Measurements from ENCODE around the gene PHC1.
"Not testable (repeated sequence)": the region's sequence is repeated elsewhere in the genome, so short reads cannot be mapped to it uniquely, and the experiment has no call there.

The PHC1 gene

DNA sequence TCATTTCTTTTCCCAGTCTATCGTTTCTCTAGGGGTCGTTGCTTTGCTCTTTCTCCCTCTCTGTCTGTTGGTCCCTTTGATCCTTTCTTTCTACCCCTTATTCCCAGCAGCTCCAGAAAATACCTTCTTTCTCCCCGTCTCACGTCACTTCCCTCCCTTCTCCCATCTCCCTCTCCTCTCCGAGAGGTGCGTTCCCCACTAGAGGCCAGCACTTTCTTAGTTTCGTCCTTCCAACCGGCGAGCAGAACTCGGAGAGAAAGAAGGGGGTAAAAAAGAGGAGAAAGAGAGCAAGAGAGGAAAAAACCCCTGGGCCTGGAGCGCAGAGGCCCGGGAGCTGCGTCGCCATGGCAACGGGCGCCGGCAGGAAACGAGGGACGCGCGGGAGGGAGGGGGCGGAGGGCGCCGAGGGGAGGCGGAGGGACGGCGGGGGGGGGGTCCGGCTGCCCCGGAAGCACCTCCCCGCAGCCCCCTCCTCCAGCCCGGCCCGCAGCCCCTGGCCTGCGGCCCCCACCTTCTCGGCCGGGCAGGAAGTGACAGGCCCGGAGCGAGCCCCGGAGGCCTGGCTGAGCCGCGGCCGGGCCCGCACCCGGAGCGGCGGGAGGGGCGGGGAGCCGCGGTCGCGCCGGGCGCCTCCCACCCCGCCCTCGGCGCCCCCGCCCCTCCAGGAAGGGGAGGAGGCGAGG, at the start of gene PHC1:
Gene PHC1, plus strand, starts transcription at position 477 of the 683 bp plus-strand sequence. CDS start 3,169 bp downstream, outside the sequence.
- peak; percentile 53 to 78 for DNase-seq (ENCODE audit: low read depth in 2 of 2)

DNA sequence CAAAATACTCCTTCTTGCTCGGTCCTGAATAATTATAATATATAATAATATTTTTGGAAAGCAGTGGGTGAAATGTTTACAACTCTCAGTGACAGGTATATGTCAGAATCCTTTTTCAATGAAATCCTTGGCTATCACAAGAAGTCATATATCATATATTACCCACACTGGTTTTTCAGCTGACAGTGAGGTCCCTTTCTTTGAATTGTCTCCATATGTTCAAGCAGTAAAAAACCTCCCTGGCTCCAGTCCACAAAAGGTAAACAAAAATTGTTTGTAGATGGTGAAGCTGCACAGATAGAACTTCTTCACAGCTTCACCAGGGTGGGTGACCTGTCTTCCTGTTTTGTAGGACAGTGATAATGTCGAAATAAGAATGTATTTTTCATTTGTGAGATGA, 47.9 kb upstream of the PHC1 start:
- DNase-seq (ENCODE audit: low read depth in 2 of 2): no peak

DNA sequence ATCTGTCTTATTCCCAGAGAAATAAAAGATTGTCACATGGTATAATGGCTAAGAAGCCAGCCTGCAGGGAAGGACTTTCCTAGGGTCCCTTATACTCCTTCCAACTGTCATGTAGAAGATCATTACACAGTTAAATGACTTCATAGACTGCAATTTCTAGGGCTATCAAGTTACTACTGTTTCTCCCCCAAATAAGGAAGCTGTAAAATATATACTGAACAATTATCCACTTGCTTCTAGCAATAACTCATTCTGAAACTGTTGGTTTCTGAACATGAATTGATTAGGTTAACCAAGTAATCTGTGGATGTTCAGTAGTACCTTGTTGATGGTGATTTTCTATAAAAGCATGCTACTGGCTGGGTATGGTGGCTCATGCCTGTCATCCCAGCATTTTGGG, 47.3 kb upstream of the PHC1 start:
- no peak for DNase-seq (ENCODE audit: low read depth in 2 of 2)

DNA sequence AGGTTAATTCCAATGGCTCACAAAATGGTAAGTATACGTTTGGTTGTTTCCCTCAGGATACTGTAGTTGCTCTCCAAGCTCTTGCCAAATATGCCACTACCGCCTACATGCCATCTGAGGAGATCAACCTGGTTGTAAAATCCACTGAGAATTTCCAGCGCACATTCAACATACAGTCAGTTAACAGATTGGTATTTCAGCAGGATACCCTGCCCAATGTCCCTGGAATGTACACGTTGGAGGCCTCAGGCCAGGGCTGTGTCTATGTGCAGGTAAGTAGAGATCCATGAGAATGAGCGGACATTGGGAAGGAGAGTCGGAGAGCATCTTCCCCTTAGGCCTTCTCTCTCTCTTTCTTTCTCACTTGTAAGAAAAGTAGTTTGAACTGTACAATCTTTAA, 46.5 kb upstream of the PHC1 start:
- DNase-seq (ENCODE audit: low read depth in 2 of 2): no peak

DNA sequence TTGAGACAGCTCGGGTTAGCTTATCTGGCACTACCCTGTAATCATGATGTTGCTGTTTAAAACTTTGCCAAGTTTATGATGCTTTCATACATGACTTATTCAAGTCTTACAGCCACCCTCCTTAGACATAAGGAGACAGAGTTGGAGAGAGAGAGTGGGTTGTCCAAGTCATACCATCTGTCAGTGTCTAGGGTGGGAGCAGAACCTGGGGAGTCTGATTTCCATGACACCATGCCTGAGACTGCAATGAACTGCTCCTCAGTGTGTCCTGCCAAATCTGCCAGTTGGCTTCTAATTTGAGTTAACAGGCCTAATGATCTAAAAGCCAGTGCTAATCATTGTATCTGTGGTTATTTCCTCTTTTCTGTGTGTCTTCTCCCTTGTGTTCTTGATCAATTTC, 43.7 kb upstream of the PHC1 start:
- DNase-seq (ENCODE audit: low read depth in 2 of 2): no peak

DNA sequence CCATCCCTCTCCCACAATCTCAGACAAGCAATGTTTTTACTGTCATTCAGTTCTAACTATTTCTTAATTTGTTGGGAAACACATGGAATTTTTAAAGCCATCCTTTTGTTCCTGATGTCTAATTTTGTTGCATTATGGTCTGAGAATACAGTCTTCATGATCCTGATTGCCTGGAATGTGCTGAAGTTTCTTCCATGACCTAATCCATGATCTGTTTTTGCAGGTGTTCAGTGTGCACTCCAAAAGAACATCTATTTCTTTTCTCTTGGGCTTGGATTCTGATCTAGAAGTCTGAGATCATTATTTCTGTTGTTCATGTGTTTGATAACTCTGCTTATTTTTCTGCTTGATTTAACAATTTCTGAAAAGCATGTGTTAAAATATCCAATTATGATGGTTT, 43.2 kb upstream of the PHC1 start:
- no peak for DNase-seq (ENCODE audit: low read depth in 2 of 2)

DNA sequence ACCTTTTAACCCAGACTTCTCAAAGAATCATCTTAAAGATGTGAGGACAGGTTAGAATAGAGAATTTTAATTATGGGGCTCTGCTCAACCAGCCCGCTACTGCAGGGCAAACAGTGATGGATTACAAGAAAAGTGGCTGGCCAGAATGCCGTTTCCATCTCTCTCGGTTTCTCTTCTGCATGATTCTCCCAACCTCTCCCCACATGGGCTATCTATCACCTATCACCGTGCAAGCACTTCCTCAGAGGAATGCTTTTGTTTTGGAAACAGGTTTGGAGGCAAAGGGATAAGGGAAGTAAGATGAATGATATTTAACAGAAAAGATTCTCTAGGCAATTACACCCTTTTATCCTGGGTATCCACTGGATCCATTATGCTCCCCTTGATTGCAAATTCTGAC, 37.4 kb upstream of the PHC1 start:
- DNase-seq (ENCODE audit: low read depth in 2 of 2): no peak

DNA sequence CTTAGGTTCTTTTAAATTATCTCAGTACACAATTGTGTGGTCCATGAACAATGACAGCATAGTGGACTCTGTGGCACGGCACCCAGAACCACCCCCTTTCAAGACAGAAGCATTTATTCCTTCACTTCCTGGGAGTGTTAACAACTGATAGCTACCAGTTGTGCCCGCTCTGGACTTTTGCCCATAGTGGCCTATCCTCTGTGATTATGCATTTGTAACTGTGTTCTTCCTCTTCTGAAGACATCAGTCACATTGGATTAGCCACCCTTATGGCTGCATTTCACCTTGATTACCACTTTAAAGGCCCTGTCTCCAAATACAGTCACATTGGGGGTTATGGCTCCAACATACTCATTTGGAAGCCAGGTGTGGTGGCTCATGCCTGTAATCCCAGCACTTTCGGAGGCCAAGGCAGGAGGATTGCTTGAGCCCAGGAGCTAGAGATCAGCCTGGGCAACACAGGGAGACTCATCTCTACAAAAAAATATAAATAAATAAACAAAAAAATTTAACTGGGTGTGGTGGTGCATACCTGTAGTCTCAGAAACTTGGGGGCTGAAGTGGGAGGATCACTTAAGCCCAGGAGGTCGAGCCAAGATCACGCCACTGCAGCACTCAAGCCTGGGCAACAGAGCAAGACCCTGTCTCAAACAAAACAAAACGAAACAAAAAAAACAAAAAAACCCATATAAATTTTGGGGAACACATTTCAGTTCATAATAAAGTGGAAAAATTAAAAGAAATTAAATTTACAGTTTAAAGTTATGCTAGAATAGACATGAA, 27.6 kb upstream of the PHC1 start:
- DNase-seq (ENCODE audit: low read depth in 2 of 2): no peak

DNA sequence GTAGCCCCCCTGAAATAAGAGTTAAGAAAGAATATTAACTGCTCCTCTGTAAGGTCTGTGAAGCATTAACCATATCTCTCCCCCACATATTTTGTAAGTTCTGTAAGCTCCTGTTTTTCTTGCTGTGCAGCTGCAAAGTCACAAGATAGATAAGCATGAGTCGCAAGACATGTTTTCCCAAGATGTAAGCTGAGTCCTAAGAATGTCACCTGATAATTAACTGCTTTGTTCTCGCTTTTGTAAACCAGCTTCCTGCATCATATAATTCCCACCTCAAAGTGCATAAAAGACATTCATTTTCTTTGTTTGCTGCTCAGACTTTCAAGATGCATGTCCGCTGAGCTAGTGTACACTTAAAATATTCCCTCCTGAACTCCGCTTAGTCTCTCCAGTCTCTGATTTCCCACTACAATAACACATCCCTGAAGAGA, 27.0 kb upstream of the PHC1 start:
- no peak for DNase-seq (ENCODE audit: low read depth in 2 of 2)

DNA sequence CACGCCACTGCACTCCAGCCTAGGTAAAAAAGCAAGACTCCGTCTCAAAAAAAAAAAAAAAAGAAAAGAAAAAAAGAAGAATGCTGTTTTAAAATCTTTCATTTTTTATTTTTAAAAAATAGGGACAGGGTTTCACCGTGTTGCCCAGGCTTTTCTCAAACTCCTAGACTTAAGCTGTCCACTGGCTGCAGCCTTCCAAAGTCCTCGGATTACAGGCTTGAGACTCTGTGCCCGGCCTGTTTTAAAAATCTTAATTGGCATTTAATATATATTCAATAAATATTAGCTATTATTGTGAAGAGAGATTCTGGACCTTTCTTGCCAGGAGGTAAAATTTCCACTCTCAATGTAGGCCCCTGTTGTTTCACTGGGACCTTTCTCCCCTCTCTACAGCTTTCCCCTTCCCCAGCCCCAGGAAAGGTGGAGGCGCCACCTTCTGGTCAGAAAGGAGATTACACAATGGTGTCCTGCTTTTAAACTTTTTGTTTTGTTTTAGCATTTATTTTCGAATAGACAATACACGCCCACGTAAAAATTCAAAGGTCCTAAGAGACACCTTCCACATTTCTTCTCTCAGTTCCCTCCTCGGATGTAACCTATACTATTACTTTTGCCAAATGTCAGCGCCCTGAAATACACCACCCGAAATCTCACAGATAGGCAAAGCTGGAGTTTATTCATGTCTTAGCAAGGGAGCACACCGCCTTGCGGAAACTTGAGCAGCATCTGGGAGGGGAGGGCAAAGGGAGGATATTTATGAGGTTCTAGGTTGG, 23.8 kb upstream of the PHC1 start:
- DNase-seq (ENCODE audit: low read depth in 2 of 2): peak; percentile 13 to 27

DNA sequence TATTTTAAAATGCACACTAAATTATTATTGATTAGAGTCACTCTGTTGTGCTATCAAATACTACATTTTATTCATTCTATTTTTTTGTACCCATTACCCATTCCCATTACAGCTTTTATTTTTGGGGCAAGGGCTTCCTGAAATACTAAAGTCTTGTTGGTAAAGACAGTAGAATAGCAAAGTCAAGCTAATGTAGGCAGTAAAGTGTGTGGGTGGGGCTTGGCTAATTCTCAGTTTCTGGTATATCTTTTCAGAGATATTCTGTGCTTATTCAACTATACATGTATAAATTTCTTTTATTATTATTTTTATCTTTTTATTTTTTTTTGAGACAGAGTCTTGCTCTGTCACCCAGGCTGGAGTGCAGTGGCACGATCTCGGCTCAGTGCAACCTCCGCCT, 22.3 kb upstream of the PHC1 start:
- no peak for DNase-seq (ENCODE audit: low read depth in 2 of 2)

DNA sequence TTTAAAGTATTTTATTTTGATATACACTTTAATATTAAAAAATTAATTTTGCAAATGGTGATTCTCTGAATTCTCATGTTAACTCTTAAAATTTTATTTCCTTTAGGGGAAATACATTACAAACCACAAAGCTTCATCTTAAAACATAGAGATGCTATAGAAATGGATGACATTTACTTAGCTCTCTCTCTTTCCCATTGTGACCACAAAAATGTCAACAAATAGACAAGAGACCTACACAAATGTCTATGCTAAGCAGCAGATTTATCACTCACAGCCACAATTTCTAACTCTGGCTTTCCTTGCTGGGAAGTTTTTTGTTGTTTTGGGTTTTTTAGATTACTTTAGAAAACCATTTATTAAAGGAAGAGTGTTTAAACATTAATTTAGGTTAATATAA, 19.9 kb upstream of the PHC1 start:
- no peak for DNase-seq (ENCODE audit: low read depth in 2 of 2)

DNA sequence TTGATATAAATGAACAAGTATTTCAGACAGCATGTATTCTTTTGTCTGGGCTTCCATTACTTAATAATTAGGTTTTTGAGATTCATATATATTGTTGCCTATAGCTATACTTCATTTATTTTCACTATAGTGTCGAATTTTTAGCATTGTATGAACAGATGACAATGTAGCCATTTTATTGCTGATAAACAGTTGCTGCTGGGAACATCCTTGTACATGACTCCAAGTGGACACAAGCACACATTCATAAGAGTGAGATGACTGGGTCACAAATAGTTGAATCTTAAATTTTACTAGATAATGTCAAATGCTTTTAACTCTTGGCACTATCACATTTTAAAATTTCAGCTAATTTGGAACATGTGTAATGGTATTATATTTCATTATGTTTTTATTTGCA, 19.3 kb upstream of the PHC1 start:
- no peak for DNase-seq (ENCODE audit: low read depth in 2 of 2)

DNA sequence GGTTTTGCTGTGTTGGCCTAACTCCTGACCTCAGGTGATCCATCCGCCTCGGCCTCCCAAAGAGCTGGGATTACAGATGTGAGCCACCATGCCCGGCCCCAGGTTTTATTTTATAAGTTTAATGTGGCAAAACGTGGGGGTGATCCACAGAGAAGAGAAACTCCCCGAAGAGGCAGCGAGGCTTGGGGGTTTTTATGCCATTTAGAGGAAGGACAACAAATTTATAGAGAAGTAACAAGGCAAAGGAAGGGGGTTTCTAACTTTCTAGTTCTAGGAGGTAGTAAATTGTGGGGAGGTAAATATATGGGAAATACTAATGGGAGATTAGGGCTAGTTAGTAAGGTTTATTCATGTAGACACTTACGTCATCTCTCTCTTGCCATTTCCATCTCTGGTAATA, 17.2 kb upstream of the PHC1 start:
- no peak for DNase-seq (ENCODE audit: low read depth in 2 of 2)

DNA sequence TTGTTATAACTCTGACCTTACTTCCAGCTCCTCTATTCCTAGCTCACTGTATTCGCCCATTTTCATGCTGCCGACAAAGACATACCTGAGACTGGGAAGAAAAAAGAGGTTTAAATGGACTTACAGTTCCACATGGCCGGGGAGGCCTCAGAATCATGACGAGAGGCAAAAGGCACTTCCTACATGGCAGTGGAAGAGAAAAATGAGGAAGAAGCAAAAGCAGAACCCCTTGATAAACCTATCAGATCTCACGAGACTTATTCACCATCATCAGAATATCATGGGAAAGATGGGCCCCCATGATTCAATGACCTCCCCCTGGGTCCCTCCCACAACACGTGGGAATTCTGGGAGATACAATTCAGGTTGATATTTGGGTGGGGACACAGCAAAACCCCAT, 14.5 kb upstream of the PHC1 start:
- DNase-seq (ENCODE audit: low read depth in 2 of 2): no peak

DNA sequence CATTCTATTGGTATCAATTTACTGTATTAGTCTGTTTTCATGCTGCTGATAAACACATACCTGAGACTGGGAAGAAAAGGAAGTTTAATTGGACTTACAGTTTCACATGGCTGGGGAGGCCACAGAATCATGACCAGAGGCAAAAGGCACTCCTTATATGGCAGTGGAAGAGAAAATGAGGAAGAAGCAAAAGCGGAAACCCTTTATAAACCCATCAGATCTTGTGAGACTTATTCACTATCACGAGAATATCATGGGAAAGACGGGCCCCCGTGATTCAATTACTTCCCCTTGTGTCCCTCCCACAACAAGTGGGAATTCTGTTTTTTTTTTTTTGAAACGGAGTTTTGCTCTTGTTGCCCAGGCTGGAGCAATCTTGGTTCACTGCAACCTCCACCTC, 11.6 kb upstream of the PHC1 start:
- DNase-seq (ENCODE audit: low read depth in 2 of 2): not testable (repeated sequence)

DNA sequence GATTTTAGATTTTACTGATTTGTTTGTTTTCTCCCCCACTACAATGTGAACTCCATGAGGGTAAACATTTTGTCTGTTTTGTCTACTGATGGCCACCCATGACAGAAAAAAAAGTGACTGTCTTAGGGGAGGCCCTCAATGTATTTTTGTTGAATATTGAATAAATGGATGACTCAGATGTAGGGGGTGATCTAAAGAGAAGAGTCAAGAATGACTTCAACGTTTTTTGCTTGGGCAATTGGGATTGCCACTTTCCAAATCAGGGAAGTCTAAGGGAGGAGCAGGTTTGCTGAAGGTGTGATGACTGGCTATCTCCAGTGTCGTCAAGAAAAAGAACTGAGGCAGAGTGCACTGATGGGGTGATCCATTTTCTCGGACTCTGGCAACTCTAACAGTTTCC, 10.7 kb upstream of the PHC1 start:
- no peak for DNase-seq (ENCODE audit: low read depth in 2 of 2)

DNA sequence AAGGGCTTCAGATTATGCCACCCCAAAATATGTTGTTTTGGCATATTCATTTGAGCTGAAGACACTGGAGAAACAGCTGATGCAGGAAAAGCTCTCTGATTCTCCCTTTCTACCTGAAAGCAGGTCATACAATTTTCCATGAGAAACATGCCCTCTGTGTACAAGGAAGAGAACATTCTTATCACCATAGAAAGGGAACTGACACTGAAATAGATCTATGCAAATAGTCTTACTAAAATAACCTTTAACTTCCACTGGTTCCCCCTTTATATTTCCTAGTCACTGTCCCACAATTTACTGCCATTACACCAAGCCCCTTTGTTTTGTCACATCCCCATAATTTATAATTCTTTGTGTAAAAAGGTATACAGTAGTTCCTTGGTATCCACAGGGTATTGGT, 9.6 kb upstream of the PHC1 start:
- DNase-seq (ENCODE audit: low read depth in 2 of 2): no peak

DNA sequence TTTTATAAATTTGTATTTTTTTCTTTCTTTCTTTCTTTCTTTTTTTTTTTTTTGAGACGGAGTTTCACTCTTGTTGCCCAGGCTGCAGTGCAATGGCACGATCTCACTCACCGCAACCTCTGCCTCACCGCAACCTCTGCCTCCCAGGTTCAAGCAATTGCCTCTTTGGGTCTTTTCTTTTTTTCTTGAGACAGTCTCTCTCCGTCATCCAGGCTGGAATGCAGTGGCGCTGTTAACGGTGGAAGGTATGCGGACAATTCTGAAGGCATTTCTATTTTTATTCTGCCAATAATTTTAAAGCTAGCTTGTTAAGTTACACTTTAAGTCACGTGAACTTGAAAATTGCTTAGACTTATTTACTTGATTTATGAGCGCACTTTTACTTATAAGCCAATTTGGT, 8.8 kb upstream of the PHC1 start:
- no peak for DNase-seq (ENCODE audit: low read depth in 2 of 2)

DNA sequence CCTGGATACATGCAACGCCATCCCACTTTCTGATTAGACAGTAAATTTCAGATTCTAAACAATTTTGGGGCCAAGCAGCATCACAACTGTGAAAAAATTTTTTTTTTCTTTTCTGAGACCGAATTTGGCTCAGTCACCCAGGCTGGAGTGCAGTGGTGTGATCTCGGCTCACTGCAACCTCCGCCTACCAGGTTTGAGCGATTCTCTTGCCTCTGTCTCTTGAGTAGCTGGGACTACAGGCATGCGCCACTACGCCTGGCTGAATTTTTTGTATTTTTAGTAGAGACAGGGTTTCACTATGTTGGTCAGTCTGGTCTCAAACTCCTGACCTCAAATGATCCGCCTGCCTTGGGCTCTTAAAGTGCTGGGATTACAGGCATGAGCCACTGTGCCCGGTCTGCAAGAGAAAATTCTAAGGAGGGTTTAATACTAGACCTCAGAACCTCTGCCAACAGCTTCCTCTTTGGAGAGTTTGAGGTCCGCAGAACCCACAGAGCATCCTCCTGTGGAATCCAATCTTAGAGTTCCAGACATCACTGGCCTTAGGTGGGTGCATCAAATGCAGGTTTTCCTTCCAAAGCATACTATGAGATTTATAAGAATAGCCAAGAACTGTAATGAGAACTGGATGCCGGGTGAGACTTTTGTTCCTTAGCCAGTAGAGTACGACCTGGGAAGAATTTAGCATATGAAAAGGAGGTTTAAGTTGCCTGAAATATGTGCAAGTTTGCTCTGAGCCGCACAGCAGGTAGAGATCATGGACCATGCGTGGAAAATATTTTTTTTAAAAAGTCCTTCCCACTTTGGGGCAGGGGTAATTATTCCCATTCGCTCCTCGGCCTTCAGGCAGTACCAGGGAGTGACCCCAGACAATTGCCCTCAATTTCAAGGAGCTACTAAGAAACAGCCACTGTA, 7.8 kb upstream of the PHC1 start:
- no peak for DNase-seq (ENCODE audit: low read depth in 2 of 2)

DNA sequence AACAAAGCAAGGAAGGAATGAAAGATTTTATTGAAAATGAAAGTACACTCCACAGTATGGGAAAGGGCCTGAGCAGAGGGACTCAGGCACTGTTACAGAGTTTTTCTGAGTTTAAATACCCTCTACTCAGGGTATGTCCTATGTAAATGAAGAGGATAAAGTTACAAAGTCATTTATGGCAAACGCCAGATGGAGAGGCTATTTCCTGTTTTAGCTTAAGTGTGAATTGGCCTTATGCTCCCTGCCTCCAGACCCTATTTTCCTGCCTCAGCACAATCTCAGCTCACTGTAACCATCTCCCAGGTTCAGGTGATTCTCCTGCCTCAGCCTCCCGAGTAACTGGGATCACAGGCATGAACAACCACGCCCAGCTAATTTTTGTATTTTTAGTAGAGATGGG, 6.8 kb upstream of the PHC1 start:
- DNase-seq (ENCODE audit: low read depth in 2 of 2): no peak

DNA sequence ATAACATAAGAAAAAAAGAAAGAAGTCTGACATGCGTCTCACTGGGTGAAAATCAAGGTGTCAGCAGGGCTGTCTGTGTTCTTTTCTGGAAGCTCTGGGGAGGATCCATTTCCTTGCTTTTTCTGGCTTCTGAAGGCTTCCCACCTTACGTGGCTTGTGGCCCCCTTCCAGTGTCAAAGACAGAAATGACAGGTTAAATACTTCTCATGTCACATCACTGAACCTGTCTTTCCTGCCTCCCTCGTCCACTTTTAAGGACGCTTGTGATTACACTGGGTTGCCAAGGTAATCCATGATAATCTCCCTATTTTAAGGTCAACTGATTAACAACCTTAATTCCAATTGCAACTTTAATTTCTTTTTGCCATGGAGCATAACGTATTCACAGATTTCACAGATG, 4.6 kb upstream of the PHC1 start:
- DNase-seq (ENCODE audit: low read depth in 2 of 2): no peak
